Mammary epithelial cell (primary cell): Measurements from ENCODE around the gene DSE.

ENCODE experiments used
- EZH2 ChIP-seq: IDR thresholded peaks from 2 replicates; pipeline ENCODE4 v1.6.1; 2012; ENCODE audit warnings: low read length, inconsistent platforms, borderline replicate concordance
- TF ChIP-seq, protein P1 (sequence below), 2 donors: IDR thresholded peaks in 1 of 2; conservative IDR thresholded peaks in 1 of 2; 2 replicates each; pipeline ENCODE4 v1.5.1; 2011 to 2012; ENCODE audit warnings: inconsistent platforms in 2 of 2, low read length in 2 of 2, mild to moderate bottlenecking in 2 of 2, control low read depth in 1 of 2, low read depth in 1 of 2; ENCODE audit not compliant: insufficient read depth in 1 of 2; ENCODE audit errors: extremely low read depth in 1 of 2

DNA sequence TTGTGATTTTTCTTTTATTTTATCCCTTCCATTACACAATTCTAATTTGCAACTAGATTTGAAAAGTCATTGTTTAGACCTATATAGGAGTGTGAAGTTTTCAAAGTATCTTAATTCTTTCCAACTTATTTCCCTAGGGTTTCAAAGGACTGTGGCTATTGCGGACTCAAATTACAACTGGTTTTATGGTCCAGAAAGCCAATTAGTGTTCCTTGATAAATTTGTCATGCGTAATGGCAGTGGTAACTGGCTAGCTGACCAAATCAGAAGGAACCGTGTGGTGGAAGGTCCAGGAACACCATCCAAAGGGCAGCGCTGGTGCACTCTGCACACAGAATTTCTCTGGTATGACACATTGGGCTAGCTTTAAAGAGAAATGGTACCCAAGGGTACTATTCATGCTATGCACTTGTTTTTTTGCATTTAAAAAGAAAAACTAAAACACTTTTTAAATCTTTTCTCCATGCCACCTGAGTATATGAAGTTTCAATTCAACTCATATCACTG is 62.5 kb downstream of the DSE start:
- TF ChIP-seq, protein P1, sequence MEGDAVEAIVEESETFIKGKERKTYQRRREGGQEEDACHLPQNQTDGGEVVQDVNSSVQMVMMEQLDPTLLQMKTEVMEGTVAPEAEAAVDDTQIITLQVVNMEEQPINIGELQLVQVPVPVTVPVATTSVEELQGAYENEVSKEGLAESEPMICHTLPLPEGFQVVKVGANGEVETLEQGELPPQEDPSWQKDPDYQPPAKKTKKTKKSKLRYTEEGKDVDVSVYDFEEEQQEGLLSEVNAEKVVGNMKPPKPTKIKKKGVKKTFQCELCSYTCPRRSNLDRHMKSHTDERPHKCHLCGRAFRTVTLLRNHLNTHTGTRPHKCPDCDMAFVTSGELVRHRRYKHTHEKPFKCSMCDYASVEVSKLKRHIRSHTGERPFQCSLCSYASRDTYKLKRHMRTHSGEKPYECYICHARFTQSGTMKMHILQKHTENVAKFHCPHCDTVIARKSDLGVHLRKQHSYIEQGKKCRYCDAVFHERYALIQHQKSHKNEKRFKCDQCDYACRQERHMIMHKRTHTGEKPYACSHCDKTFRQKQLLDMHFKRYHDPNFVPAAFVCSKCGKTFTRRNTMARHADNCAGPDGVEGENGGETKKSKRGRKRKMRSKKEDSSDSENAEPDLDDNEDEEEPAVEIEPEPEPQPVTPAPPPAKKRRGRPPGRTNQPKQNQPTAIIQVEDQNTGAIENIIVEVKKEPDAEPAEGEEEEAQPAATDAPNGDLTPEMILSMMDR (conservative IDR thresholded peaks at IDR 0.05 in 1 of 2, IDR thresholded peaks at IDR 0.05 in 1 of 2; ENCODE audit: extremely low read depth in 1 of 2, insufficient read depth in 1 of 2, low read depth in 1 of 2, low read length in 2 of 2), result no peak
- TF ChIP-seq EZH2, result no peak
